DND-41 (cell line): ENCODE results near the gene C14orf119.

Source experiments
- ATAC-seq: fragments of 200-7000 bp; cut with Tn5 transposase; 3 replicates; pipeline ENCODE4 v1.9.1; 2021; ENCODE audit warnings: low read depth; ENCODE audit not compliant: insufficient read depth
- DNase-seq: peaks from one replicate; pipeline ENCODE4 v3.0.0-alpha.2; 2020
- H2AFZ ChIP-seq: 2 replicates; pipeline ENCODE4 v1.6.0; 2012; ENCODE audit warnings: low read depth, low read length
- H3K27ac ChIP-seq: 2 replicates; pipeline ENCODE4 v1.5.1; 2012; ENCODE audit warnings: low read length, inconsistent platforms
- H3K27me3 ChIP-seq: fragments of 200-600 bp; sonication (generic); 2 replicates; pipeline ENCODE4 v1.6.0; 2012; ENCODE audit warnings: low read length, mild to moderate bottlenecking, inconsistent platforms; ENCODE audit not compliant: insufficient read depth, poor library complexity
- H3K36me3 ChIP-seq: 2 replicates; pipeline ENCODE4 v1.5.1; 2012; ENCODE audit warnings: low read length, inconsistent platforms; ENCODE audit not compliant: insufficient read depth
- H3K4me1 ChIP-seq: 2 replicates; pipeline ENCODE4 v1.5.1; 2012; ENCODE audit warnings: mild to moderate bottlenecking, low read length; ENCODE audit not compliant: insufficient read depth
- H3K4me2 ChIP-seq: 2 replicates; pipeline ENCODE4 v1.6.0; 2012; ENCODE audit warnings: mild to moderate bottlenecking, moderate library complexity, low read length, inconsistent platforms; ENCODE audit not compliant: insufficient read depth
- H3K4me3 ChIP-seq, 2 experiments: fragments of 200-600 bp in 1 of 2; shearing (Covaris generic) in 1 of 2; 2 replicates each; pipeline ENCODE4 v1.5.1; 2012 to 2016; ENCODE audit warnings: inconsistent platforms in 2 of 2, low read length in 2 of 2, mild to moderate bottlenecking in 2 of 2, low read depth in 1 of 2, moderate library complexity in 1 of 2
- H3K79me2 ChIP-seq: 2 replicates; pipeline ENCODE4 v1.6.0; 2012; ENCODE audit warnings: low read length, inconsistent platforms; ENCODE audit not compliant: insufficient read depth
- H3K9ac ChIP-seq: 2 replicates; pipeline ENCODE4 v1.6.0; 2012; ENCODE audit warnings: low read depth, mild to moderate bottlenecking, inconsistent platforms, low read length, moderate library complexity
- H3K9me3 ChIP-seq: 2 replicates; pipeline ENCODE4 v1.5.1; 2012; ENCODE audit warnings: low read length, moderate library complexity, mild to moderate bottlenecking, inconsistent platforms; ENCODE audit not compliant: insufficient read depth, severe bottlenecking
- H4K20me1 ChIP-seq: 2 replicates; pipeline ENCODE4 v1.6.0; 2012; ENCODE audit warnings: low read length; ENCODE audit not compliant: insufficient read depth
- CTCF ChIP-seq: IDR thresholded peaks from 2 replicates; pipeline ENCODE4 v1.5.1; 2012; ENCODE audit warnings: borderline replicate concordance, low read length, moderate library complexity, mild to moderate bottlenecking; ENCODE audit not compliant: poor library complexity, severe bottlenecking; ENCODE audit errors: extremely low read depth
- EZH2 ChIP-seq: IDR thresholded peaks from 3 replicates; pipeline ENCODE4 v1.6.1; 2012; ENCODE audit warnings: borderline replicate concordance, low read depth, mild to moderate bottlenecking, moderate library complexity, low read length, inconsistent platforms; ENCODE audit not compliant: severe bottlenecking

Gene C14orf119

GRCh38 chr14:23146351-23146910 lies 51.1 kb downstream of the C14orf119 start:
- no peak for DNase-seq
- Histone ChIP-seq H3K27me3 (peaks cover 38% of the 10 kb centered on the region), H3K4me2 (no peak overlapping the region), H3K9me3 (no peaks in the 10 kb centered on the region), H3K4me3 (no peak overlapping the region), H3K9ac (no peak overlapping the region), H3K79me2 (no peaks in the 10 kb centered on the region), H2AFZ (no peak overlapping the region), H3K27ac (no peak overlapping the region), H3K36me3 (no peaks in the 10 kb centered on the region), H3K4me1 (no peaks in the 10 kb centered on the region), H4K20me1 (0 out of 2 replicates have a peak, but pooled peaks cover 4% of the 10 kb centered on the region)
- no peak for ATAC-seq
- no peak for TF ChIP-seq CTCF
- TF ChIP-seq EZH2: no peak

- Histone ChIP-seq H3K4me1 (no peaks in the 10 kb centered on the region), H3K27me3 (peaks cover 34% of the 10 kb centered on the region), H3K79me2 (no peaks in the 10 kb centered on the region), H2AFZ (no peak overlapping the region), H3K27ac (no peak overlapping the region), H3K4me3 (no peak overlapping the region), H3K9ac (no peak overlapping the region), H3K4me2 (no peak overlapping the region), H3K36me3 (no peaks in the 10 kb centered on the region), H3K9me3 (no peaks in the 10 kb centered on the region), H4K20me1 (0 out of 2 replicates have a peak, but pooled peaks cover 4% of the 10 kb centered on the region)
- DNase-seq (no peak), ATAC-seq (no peak)
- TF ChIP-seq EZH2 (no peak), CTCF (no peak)
These were observed 51.7 kb downstream of the C14orf119 start for GRCh38 chr14:23146980-23147379.

GRCh38 chr14:23147676-23148075 lies 52.4 kb downstream of the C14orf119 start:
- DNase-seq: no peak
- Histone ChIP-seq H3K4me1 (no peaks in the 10 kb centered on the region), H3K4me2 (no peak overlapping the region), H3K4me3 (no peak overlapping the region), H3K27me3 (peaks cover 30% of the 10 kb centered on the region), H3K36me3 (no peaks in the 10 kb centered on the region), H3K9me3 (no peaks in the 10 kb centered on the region), H3K27ac (no peak overlapping the region), H3K79me2 (no peaks in the 10 kb centered on the region), H3K9ac (no peak overlapping the region), H2AFZ (no peak overlapping the region), H4K20me1 (0 out of 2 replicates have a peak, but pooled peaks cover 4% of the 10 kb centered on the region)
- no peak for ATAC-seq
- TF ChIP-seq EZH2: no peak
- TF ChIP-seq CTCF: no peak
